K562 (cell line): Measurements from ENCODE around the gene ERF. TPM values are rescaled to one million over a fixed set of nuclear protein-coding genes. Genes with fewer than 3 reads are reported as not detected.

Experiments
- EZH2 ChIP-seq: IDR thresholded peaks from 2 replicates; pipeline ENCODE4 v1.6.1; 2012; ENCODE audit warnings: low read depth, mild to moderate bottlenecking, inconsistent platforms, low read length, borderline replicate concordance
- HNRNPH1 ChIP-seq: fragments of 200-400 bp; formaldehyde crosslinking; optimal IDR thresholded peaks from 2 replicates; pipeline ENCODE3; 2017; ENCODE audit warnings: low read depth, mild to moderate bottlenecking, low read length, moderate library complexity
- SRSF1 ChIP-seq: fragments of 200-400 bp; formaldehyde crosslinking; IDR thresholded peaks from 2 replicates; pipeline ENCODE4 v1.6.1; 2017; ENCODE audit warnings: mild to moderate bottlenecking, low read depth, low read length, moderate library complexity
- STAT5A ChIP-seq: IDR thresholded peaks from 2 replicates; pipeline ENCODE4 v1.6.1; 2012; ENCODE audit warnings: low read length, inconsistent platforms, borderline replicate concordance
- SUPT5H ChIP-seq: fragments of 450-650 bp; IDR thresholded peaks from 2 replicates; pipeline ENCODE4 v1.6.1; 2016
- TEAD1 ChIP-seq, 2 experiments: fragments of 450-650 bp in 1 of 2; sonication (generic) in 1 of 2; formaldehyde crosslinking; IDR thresholded peaks; 2 replicates each; pipeline versions ENCODE4 v1.4.0 to v1.8.0; 2020 to 2022; ENCODE audit warnings: mild to moderate bottlenecking in 2 of 2, missing genetic modification reagents in 1 of 2
- YY1 ChIP-seq, 3 experiments: IDR thresholded peaks; 2 replicates each; pipeline ENCODE4 v1.6.1; 2011; ENCODE audit warnings: low read length in 2 of 3, mild to moderate bottlenecking in 2 of 3, moderate library complexity in 2 of 3, borderline replicate concordance in 1 of 3, control low read depth in 1 of 3, low read depth in 1 of 3; ENCODE audit not compliant: insufficient read depth in 3 of 3, insufficient replicate concordance in 2 of 3, control insufficient read depth in 1 of 3, insufficient read length in 1 of 3; ENCODE audit errors: extremely low read depth in 1 of 3
- ZC3H8 ChIP-seq: fragments of 450-650 bp; IDR thresholded peaks from 2 replicates; pipeline ENCODE4 v1.6.1; 2017
- ZKSCAN3 ChIP-seq: fragments of 250-450 bp; sonication (Bioruptor Pico); IDR thresholded peaks from 2 replicates; pipeline ENCODE4 v1.4.0; 2020
- ZNF3 ChIP-seq: fragments of 250-450 bp; sonication (Bioruptor Pico); IDR thresholded peaks from 2 replicates; pipeline ENCODE4 v1.5.0; 2021; ENCODE audit warnings: mild to moderate bottlenecking, moderate library complexity
- polyA plus RNA-seq, 8 experiments: library from polyadenylated mRNA; depleted of rRNA in 4 of 8; stranded (reverse) in 5 of 8; unstranded in 3 of 8; fragments of >200 nt; fragmentation: Nextera tagmentation in 2 of 8; fragmentation: Illumina TruSeq in 1 of 8; extraction: Ambion mirVana in 2 of 8; extraction: Trizol in 1 of 8; gene quantifications; 2 replicates each; pipeline versions ENCODE4 v1.2.1 to v1.2.3, GENCODE V29; 2011 to 2014; ENCODE audit warnings: inconsistent platforms in 1 of 8, missing spikeins in 1 of 8
- total RNA-seq, 7 experiments: library from RNA; depleted of rRNA in 6 of 7; stranded (reverse); fragments of >200 nt in 6 of 7; fragmentation: Illumina TruSeq in 2 of 7; extraction: Trizol in 2 of 7; gene quantifications; 2 replicates each; pipeline versions ENCODE4 v1.2.1 to v1.2.3, GENCODE V29; 2011 to 2021; ENCODE audit warnings: low replicate concordance in 1 of 7
- TF ChIP-seq, protein P1 (sequence below): fragments of 450-650 bp; IDR thresholded peaks from 2 replicates; pipeline ENCODE4 v1.6.1; 2017; ENCODE audit warnings: antibody characterized with exemption, mild to moderate bottlenecking
- TF ChIP-seq, protein P2 (sequence below): fragments of 150-350 bp; conservative IDR thresholded peaks from 2 replicates; pipeline ENCODE4 v1.6.1; 2014; ENCODE audit warnings: low read length
- TF ChIP-seq, protein P3 (sequence below): IDR thresholded peaks from 3 replicates; pipeline ENCODE4 v1.6.1; 2011; ENCODE audit warnings: borderline replicate concordance, mild to moderate bottlenecking; ENCODE audit not compliant: insufficient read length, insufficient read depth
- TF ChIP-seq, protein P4 (sequence below): fragments of 450-650 bp; formaldehyde crosslinking; IDR thresholded peaks from 2 replicates; pipeline ENCODE4 v1.4.0; 2020; ENCODE audit warnings: mild to moderate bottlenecking, moderate library complexity
- TF ChIP-seq, protein P5 (sequence below): IDR thresholded peaks from 2 replicates; pipeline ENCODE4 v1.6.1; 2016; ENCODE audit warnings: missing genetic modification characterization, missing compliant biosample characterization

The ERF gene
- total and polyA plus RNA-seq, 9 of the 15 experiments (the other 6 are each of a cell fraction or from before 2014, with no cell fraction given), result 0.03 to 75.4 (median 27.0) TPM

DNA sequence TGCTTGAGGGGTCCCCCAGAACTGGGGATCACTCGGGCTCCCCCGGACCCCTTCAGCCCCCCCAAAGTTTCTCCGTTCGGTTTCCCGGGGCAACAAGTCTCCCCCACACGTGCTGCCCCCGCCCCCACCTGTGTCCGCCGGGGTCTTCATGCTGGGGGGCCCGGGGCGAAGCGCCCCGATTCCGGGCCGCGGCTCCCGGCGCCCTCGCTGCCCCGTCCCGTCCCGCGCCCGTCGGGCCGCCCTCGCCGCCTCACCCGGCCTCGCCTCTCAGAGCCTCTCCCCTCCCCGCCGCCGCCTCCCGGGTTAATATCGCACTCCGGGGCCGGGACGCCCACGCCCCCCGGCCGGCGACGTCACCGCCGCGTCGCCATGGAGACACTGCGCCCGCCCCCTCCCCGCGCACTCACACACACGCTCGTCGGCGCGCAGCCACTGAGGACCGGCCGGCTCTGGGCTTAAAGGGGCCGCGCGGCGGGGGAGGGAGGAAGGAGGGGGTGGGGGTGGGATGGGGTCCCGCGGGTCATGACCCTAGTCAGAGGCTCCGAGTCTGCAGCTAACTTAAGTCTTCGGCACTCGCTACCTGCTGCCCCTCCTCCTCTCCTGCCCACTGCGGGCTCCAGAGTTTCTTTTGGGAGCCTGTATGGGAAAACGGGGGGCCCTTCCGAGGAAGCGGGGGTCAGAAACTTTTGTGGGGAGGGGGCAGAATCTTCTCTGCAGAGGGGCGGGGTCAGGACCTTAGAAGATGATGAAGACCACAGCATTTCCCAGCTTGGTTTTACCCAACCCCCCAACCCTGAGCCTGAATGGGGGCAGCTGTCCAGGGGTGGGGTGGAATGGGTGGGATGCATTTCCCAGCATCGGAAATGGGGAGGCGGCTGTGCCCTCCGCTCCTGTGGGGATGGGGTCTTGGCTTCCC, at the start of gene ERF (continued):
- TF ChIP-seq SUPT5H, result no peak
- TF ChIP-seq, protein P1, sequence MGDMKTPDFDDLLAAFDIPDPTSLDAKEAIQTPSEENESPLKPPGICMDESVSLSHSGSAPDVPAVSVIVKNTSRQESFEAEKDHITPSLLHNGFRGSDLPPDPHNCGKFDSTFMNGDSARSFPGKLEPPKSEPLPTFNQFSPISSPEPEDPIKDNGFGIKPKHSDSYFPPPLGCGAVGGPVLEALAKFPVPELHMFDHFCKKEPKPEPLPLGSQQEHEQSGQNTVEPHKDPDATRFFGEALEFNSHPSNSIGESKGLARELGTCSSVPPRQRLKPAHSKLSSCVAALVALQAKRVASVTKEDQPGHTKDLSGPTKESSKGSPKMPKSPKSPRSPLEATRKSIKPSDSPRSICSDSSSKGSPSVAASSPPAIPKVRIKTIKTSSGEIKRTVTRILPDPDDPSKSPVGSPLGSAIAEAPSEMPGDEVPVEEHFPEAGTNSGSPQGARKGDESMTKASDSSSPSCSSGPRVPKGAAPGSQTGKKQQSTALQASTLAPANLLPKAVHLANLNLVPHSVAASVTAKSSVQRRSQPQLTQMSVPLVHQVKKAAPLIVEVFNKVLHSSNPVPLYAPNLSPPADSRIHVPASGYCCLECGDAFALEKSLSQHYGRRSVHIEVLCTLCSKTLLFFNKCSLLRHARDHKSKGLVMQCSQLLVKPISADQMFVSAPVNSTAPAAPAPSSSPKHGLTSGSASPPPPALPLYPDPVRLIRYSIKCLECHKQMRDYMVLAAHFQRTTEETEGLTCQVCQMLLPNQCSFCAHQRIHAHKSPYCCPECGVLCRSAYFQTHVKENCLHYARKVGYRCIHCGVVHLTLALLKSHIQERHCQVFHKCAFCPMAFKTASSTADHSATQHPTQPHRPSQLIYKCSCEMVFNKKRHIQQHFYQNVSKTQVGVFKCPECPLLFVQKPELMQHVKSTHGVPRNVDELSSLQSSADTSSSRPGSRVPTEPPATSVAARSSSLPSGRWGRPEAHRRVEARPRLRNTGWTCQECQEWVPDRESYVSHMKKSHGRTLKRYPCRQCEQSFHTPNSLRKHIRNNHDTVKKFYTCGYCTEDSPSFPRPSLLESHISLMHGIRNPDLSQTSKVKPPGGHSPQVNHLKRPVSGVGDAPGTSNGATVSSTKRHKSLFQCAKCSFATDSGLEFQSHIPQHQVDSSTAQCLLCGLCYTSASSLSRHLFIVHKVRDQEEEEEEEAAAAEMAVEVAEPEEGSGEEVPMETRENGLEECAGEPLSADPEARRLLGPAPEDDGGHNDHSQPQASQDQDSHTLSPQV, result no peak
- no peak for TF ChIP-seq ZNF3 (CRISPR knock-in tag)
- TF ChIP-seq HNRNPH1, result no peak
- TF ChIP-seq YY1 (IDR thresholded peaks at IDR 0.05; ENCODE audit: borderline replicate concordance in 1 of 3, control insufficient read depth in 1 of 3, extremely low read depth in 1 of 3, insufficient read depth in 3 of 3, insufficient read length in 1 of 3, insufficient replicate concordance in 2 of 3, low read depth in 1 of 3, low read length in 2 of 3), result peak in 2 of 3 experiments; percentile 65 to 78
- TF ChIP-seq, protein P2, sequence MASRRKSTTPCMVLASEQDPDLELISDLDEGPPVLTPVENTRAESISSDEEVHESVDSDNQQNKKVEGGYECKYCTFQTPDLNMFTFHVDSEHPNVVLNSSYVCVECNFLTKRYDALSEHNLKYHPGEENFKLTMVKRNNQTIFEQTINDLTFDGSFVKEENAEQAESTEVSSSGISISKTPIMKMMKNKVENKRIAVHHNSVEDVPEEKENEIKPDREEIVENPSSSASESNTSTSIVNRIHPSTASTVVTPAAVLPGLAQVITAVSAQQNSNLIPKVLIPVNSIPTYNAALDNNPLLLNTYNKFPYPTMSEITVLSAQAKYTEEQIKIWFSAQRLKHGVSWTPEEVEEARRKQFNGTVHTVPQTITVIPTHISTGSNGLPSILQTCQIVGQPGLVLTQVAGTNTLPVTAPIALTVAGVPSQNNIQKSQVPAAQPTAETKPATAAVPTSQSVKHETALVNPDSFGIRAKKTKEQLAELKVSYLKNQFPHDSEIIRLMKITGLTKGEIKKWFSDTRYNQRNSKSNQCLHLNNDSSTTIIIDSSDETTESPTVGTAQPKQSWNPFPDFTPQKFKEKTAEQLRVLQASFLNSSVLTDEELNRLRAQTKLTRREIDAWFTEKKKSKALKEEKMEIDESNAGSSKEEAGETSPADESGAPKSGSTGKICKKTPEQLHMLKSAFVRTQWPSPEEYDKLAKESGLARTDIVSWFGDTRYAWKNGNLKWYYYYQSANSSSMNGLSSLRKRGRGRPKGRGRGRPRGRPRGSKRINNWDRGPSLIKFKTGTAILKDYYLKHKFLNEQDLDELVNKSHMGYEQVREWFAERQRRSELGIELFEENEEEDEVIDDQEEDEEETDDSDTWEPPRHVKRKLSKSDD, result no peak
- TF ChIP-seq, protein P3, sequence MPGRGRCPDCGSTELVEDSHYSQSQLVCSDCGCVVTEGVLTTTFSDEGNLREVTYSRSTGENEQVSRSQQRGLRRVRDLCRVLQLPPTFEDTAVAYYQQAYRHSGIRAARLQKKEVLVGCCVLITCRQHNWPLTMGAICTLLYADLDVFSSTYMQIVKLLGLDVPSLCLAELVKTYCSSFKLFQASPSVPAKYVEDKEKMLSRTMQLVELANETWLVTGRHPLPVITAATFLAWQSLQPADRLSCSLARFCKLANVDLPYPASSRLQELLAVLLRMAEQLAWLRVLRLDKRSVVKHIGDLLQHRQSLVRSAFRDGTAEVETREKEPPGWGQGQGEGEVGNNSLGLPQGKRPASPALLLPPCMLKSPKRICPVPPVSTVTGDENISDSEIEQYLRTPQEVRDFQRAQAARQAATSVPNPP, result no peak
- TF ChIP-seq EZH2, result no peak
- no peak for TF ChIP-seq ZKSCAN3 (CRISPR knock-in tag)
- TF ChIP-seq, protein P4, sequence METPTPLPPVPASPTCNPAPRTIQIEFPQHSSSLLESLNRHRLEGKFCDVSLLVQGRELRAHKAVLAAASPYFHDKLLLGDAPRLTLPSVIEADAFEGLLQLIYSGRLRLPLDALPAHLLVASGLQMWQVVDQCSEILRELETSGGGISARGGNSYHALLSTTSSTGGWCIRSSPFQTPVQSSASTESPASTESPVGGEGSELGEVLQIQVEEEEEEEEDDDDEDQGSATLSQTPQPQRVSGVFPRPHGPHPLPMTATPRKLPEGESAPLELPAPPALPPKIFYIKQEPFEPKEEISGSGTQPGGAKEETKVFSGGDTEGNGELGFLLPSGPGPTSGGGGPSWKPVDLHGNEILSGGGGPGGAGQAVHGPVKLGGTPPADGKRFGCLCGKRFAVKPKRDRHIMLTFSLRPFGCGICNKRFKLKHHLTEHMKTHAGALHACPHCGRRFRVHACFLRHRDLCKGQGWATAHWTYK (CRISPR knock-in tag), result no peak
- no peak for TF ChIP-seq ZC3H8
- no peak for TF ChIP-seq STAT5A
- TF ChIP-seq TEAD1 (CRISPR knock-in tag; IDR thresholded peaks at IDR 0.05), result no peak
- no peak for TF ChIP-seq SRSF1
- TF ChIP-seq, protein P5, sequence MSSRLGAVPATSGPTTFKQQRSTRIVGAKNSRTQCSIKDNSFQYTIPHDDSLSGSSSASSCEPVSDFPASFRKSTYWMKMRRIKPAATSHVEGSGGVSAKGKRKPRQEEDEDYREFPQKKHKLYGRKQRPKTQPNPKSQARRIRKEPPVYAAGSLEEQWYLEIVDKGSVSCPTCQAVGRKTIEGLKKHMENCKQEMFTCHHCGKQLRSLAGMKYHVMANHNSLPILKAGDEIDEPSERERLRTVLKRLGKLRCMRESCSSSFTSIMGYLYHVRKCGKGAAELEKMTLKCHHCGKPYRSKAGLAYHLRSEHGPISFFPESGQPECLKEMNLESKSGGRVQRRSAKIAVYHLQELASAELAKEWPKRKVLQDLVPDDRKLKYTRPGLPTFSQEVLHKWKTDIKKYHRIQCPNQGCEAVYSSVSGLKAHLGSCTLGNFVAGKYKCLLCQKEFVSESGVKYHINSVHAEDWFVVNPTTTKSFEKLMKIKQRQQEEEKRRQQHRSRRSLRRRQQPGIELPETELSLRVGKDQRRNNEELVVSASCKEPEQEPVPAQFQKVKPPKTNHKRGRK, result no peak
